Subcutaneous abdominal adipose tissue (tissue), 5 donors: Measurements from ENCODE around the gene RAPGEF5.

Source experiments
- H3K27ac ChIP-seq: one replicate; pipeline ENCODE4 v1.7.0; 2013; ENCODE audit warnings: low read depth, mild to moderate bottlenecking, inconsistent platforms, low read length, moderate library complexity
- H3K27me3 ChIP-seq, 5 donors: one replicate each; pipeline ENCODE4 v1.7.0; 2013; ENCODE audit warnings: low read length in 5 of 5, inconsistent platforms in 1 of 5; ENCODE audit not compliant: control insufficient read depth in 5 of 5, insufficient read depth in 4 of 5
- H3K36me3 ChIP-seq, 5 donors: one replicate each; pipeline ENCODE4 v1.7.0; 2013; ENCODE audit warnings: low read length in 5 of 5; ENCODE audit not compliant: control insufficient read depth in 5 of 5, insufficient read depth in 5 of 5
- H3K4me1 ChIP-seq, 5 donors: one replicate each; pipeline ENCODE4 v1.7.0; 2013; ENCODE audit warnings: low read length in 5 of 5, mild to moderate bottlenecking in 3 of 5, moderate library complexity in 1 of 5; ENCODE audit not compliant: control insufficient read depth in 5 of 5, insufficient read depth in 5 of 5
- H3K4me3 ChIP-seq, 5 donors: one replicate each; pipeline ENCODE4 v1.7.0; 2013; ENCODE audit warnings: low read length in 5 of 5, low read depth in 1 of 5
- H3K9ac ChIP-seq, 5 donors: one replicate each; pipeline ENCODE4 v1.7.0; 2013; ENCODE audit warnings: low read length in 5 of 5, mild to moderate bottlenecking in 4 of 5, moderate library complexity in 3 of 5
- H3K9me3 ChIP-seq, 5 donors: one replicate each; pipeline ENCODE4 v1.7.0; 2013; ENCODE audit warnings: low read length in 5 of 5; ENCODE audit not compliant: control insufficient read depth in 5 of 5
- donor health status: healthy.
- donor health status: healthy.
- donor health status: healthy.
- donor health status: healthy.
- donor health status: healthy.

Gene RAPGEF5

GRCh38 chr7:22216309-22216708 is 140.6 kb downstream of the RAPGEF5 start:
- Histone ChIP-seq H3K36me3 (no peaks in the 10 kb centered on the region), H3K27ac (peak overlapping the region; percentile 38), H3K9ac (no peak overlapping the region), H3K4me3 (peak overlapping the region in 4 of 5 donors; percentile 10 to 77 (median 62)), H3K4me1 (peaks cover 0 to 49% (median 0%) of the 10 kb centered on the region in 5 donors), H3K27me3 (no peaks in the 10 kb centered on the region), H3K9me3 (no peaks in the 10 kb centered on the region)

GRCh38 chr7:22214000-22214399 is 143.0 kb downstream of the RAPGEF5 start:
- Histone ChIP-seq H3K27me3 (no peaks in the 10 kb centered on the region), H3K4me3 (peak overlapping the region in 1 of 5 donors; percentile 14), H3K9me3 (no peaks in the 10 kb centered on the region), H3K4me1 (peaks cover 0 to 47% (median 0%) of the 10 kb centered on the region in 5 donors), H3K27ac (peak overlapping the region; percentile 38), H3K9ac (peak overlapping the region in 1 of 5 donors; percentile 18), H3K36me3 (no peaks in the 10 kb centered on the region)

GRCh38 chr7:22213081-22213480 is 143.9 kb downstream of the RAPGEF5 start:
- Histone ChIP-seq H3K4me1 (peaks cover 0 to 56% (median 0%) of the 10 kb centered on the region in 5 donors), H3K9me3 (no peaks in the 10 kb centered on the region), H3K36me3 (no peaks in the 10 kb centered on the region), H3K9ac (peak overlapping the region in 1 of 5 donors; percentile 18), H3K27ac (peak overlapping the region; percentile 38), H3K27me3 (no peaks in the 10 kb centered on the region), H3K4me3 (no peak overlapping the region)

- H3K27me3 ChIP-seq: no peaks in the 10 kb centered on the region
- H3K36me3 ChIP-seq: no peaks in the 10 kb centered on the region
- no peaks in the 10 kb centered on the region for H3K9me3 ChIP-seq
- H3K4me3 ChIP-seq: no peak overlapping the region
- peaks cover 0 to 56% (median 0%) of the 10 kb centered on the region in 5 donors for H3K4me1 ChIP-seq
- H3K9ac ChIP-seq: no peak overlapping the region
- peak overlapping the region; percentile 28 for H3K27ac ChIP-seq
Observed at GRCh38 chr7:22210967-22211366, 146.0 kb downstream of the RAPGEF5 start.

- Histone ChIP-seq H3K4me1 (peaks cover 0 to 52% (median 0%) of the 10 kb centered on the region in 5 donors), H3K4me3 (no peak overlapping the region), H3K9me3 (no peaks in the 10 kb centered on the region), H3K36me3 (no peaks in the 10 kb centered on the region), H3K27me3 (no peaks in the 10 kb centered on the region), H3K27ac (no peak overlapping the region), H3K9ac (no peak overlapping the region)
Observed at GRCh38 chr7:22210355-22210754, 146.6 kb downstream of the RAPGEF5 start.

GRCh38 chr7:22208799-22209198 is 148.2 kb downstream of the RAPGEF5 start:
- H3K4me1 ChIP-seq: peaks cover 0 to 58% (median 0%) of the 10 kb centered on the region in 5 donors
- no peaks in the 10 kb centered on the region for H3K27me3 ChIP-seq
- peak overlapping the region; percentile 38 for H3K27ac ChIP-seq
- no peak overlapping the region for H3K9ac ChIP-seq
- H3K9me3 ChIP-seq: no peaks in the 10 kb centered on the region
- H3K4me3 ChIP-seq: no peak overlapping the region
- no peaks in the 10 kb centered on the region for H3K36me3 ChIP-seq

GRCh38 chr7:22207724-22208225 is 149.2 kb downstream of the RAPGEF5 start:
- peak overlapping the region; percentile 13 for H3K27ac ChIP-seq
- peaks cover 0 to 6% (median 0%) of the 10 kb centered on the region in 5 donors for H3K36me3 ChIP-seq
- peaks cover 0 to 55% (median 0%) of the 10 kb centered on the region in 5 donors for H3K4me1 ChIP-seq
- H3K9me3 ChIP-seq: no peaks in the 10 kb centered on the region
- H3K4me3 ChIP-seq: no peak overlapping the region
- H3K27me3 ChIP-seq: no peaks in the 10 kb centered on the region
- H3K9ac ChIP-seq: no peak overlapping the region

- H3K27ac ChIP-seq: no peak overlapping the region
- H3K9ac ChIP-seq: no peak overlapping the region
- H3K9me3 ChIP-seq: no peaks in the 10 kb centered on the region
- H3K36me3 ChIP-seq: peaks cover 0 to 6% (median 3%) of the 10 kb centered on the region in 5 donors
- no peak overlapping the region for H3K4me3 ChIP-seq
- H3K4me1 ChIP-seq: peaks cover 0 to 46% (median 0%) of the 10 kb centered on the region in 5 donors
- no peaks in the 10 kb centered on the region for H3K27me3 ChIP-seq
Observed at GRCh38 chr7:22205631-22206030, 151.3 kb downstream of the RAPGEF5 start.

- H3K27me3 ChIP-seq: no peaks in the 10 kb centered on the region
- no peak overlapping the region for H3K27ac ChIP-seq
Observed at GRCh38 chr7:22204312-22204711, 152.6 kb downstream of the RAPGEF5 start.

GRCh38 chr7:22202141-22202540 is 154.8 kb downstream of the RAPGEF5 start:
- Histone ChIP-seq H3K27ac (no peak overlapping the region), H3K27me3 (no peaks in the 10 kb centered on the region), H3K4me1 (peaks cover 0 to 25% (median 0%) of the 10 kb centered on the region in 5 donors), H3K36me3 (peaks cover 0 to 6% (median 3%) of the 10 kb centered on the region in 5 donors), H3K4me3 (no peak overlapping the region), H3K9ac (no peak overlapping the region), H3K9me3 (no peaks in the 10 kb centered on the region)

More at GRCh38 chr7:22204312-22204711, 152.6 kb downstream of the RAPGEF5 start:
- H3K36me3 ChIP-seq: peaks cover 0 to 6% (median 3%) of the 10 kb centered on the region in 5 donors
- H3K9ac ChIP-seq: no peak overlapping the region
- H3K9me3 ChIP-seq: no peaks in the 10 kb centered on the region
- no peak overlapping the region for H3K4me3 ChIP-seq
- peaks cover 0 to 41% (median 0%) of the 10 kb centered on the region in 5 donors for H3K4me1 ChIP-seq
